Measurements from ENCODE around the gene CEACAM6. TPM values are rescaled to one million over a fixed set of nuclear protein-coding genes. Genes with fewer than 3 reads are reported as not detected.
A peak's percentile ranks its signal among the peaks of the same experiment; 100 is the strongest.
"Not testable (repeated sequence)": the region's sequence is repeated elsewhere in the genome, so short reads cannot be mapped to it uniquely, and the experiment has no call there.

Gene CEACAM6
- polyA plus RNA-seq, 1 donor, result not detected

DNA sequence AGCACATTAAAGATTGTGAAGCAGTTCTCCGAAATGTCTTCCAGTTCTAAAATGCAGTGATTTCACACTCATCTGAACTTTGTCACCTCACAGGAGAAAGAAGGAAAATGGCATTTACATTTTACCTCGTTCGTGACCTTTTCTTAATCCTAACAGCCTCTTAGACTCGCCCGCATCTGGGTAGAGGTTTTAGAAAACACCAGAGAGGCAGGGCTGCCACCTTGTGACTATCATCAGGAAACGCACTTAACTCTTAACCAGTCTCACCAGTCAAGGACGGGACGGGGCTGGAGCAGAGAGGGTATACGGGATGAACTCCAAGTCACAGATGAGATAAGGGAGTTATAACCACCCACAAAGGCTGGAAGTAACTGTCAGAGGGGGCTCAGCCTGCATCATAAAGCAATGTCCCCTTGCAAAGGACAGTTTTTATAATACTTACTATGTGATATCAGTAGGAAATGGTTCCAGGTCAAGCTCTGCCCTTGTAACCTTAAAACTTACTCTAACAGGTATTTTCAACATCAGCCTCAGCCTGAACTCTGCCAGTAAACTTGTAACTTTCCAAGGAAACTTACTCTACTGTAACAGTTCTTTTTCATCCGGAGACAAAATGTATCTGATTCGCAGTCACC lies 8.6 kb upstream of the CEACAM6 start:
- DNase-seq, result no peak

DNA sequence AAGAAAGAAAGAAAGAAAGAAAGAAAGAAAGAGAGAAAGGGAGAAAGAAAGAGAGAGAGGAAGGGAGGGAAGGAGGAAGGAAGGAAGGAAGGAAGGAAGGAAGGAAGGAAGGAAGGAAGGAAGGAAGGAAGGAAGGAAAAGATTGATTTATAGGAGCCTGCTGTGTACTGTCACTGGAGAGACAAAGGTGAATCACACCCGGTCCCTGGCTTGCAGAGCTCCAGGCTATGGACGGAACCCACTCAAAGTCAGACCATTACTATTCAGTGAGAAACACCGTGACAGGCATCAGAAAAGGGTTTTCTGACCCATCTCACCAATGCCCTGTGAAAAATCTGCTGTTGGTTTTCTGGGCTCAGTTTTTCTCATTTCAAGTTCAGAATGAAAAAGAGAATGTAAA lies 7.3 kb upstream of the CEACAM6 start:
- no peak for DNase-seq

DNA sequence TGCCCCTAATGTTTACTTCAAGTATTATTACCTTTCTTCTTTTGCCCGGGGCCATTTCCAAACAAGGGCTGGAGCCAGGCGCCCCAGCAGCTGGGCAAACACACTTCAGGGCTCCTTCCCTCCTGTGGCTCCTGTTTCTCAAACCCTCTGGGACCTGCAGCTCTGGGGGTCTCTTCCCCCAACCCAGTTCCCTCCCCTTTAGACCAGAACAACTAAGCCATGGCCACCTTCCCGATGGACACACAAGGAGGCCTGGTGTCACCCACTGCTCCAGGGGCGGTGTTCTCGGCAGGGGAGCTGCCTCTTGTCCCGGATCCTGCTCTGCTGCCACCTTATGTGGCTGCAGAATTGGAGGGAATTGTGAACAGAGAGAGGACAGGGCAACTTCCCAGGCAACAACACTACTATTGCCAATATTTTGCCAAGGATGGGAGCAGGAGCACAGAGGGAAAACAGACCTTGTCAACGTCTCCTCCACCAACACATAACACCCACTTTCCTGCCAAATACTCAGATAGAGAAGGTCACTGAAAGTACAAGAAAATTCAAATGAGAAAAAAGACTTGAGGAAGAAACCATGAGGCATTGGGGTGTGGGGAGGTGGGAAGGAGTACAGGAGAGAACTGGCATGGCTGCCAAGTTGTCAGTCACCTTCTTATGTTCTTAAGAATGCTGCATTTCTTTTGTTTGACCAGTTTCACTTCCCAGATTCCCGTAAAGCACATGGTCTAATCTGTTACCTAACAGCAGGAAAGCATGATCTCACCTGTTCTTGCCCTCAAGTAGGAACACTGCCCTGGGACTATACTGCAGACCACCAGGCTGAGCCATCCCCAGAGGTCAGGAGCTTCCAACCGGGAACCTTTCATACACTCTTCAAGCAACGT lies 4.8 kb upstream of the CEACAM6 start:
- not testable (repeated sequence) for DNase-seq

GRCh38 chr19:41753159-41753558 lies 2.2 kb upstream of the CEACAM6 start:
- DNase-seq, result no peak

- no peak for DNase-seq
These were observed 1.3 kb upstream of the CEACAM6 start for GRCh38 chr19:41753936-41754529.

GRCh38 chr19:41758846-41759245 lies 3.5 kb downstream of the CEACAM6 start:
- no peak for DNase-seq

GRCh38 chr19:41767115-41767514 lies 11.8 kb downstream of the CEACAM6 start:
- DNase-seq, result no peak

DNA sequence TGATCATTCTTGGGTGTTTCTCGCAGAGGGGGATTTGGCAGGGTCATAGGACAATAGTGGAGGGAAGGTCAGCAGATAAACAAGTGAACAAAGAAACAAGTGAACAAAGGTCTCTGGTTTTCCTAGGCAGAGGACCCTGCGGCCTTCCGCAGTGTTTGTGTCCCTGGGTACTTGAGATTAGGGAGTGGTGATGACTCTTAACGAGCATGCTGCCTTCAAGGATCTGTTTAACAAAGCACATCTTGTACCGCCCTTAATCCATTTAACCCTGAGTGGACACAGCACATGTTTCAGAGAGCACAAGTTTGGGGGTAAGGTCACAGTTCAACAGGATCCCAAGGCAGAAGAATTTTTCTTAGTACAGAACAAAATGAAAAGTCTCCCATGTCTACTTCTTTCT lies 12.8 kb downstream of the CEACAM6 start:
- not testable (repeated sequence) for DNase-seq

DNA sequence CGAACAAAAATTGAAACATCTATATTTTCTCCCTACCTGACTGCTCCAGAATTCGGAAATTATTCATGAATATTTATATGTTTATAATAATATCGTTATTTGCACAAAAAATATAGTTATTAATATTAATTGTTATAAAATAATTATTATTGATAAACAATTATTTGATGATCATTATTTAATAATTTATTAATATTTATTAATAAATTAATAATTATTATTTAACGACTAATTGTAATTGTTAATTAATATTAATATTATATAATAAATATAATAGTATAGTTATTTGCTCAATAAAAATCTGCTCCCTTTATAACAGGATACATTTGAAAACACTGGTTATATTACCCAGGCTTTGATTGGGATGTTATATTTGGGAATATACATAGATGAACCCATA lies 14.3 kb downstream of the CEACAM6 start:
- DNase-seq, result no peak

DNA sequence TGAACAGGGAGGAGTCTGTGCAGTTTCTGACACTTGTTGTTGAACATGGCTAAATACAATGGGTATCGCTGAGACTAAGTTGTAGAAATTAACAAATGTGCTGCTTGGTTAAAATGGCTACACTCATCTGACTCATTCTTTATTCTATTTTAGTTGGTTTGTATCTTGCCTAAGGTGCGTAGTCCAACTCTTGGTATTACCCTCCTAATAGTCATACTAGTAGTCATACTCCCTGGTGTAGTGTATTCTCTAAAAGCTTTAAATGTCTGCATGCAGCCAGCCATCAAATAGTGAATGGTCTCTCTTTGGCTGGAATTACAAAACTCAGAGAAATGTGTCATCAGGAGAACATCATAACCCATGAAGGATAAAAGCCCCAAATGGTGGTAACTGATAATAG lies 16.1 kb downstream of the CEACAM6 start:
- DNase-seq, result no peak

GRCh38 chr19:41774515-41774980 lies 19.2 kb downstream of the CEACAM6 start:
- DNase-seq, result no peak

DNA sequence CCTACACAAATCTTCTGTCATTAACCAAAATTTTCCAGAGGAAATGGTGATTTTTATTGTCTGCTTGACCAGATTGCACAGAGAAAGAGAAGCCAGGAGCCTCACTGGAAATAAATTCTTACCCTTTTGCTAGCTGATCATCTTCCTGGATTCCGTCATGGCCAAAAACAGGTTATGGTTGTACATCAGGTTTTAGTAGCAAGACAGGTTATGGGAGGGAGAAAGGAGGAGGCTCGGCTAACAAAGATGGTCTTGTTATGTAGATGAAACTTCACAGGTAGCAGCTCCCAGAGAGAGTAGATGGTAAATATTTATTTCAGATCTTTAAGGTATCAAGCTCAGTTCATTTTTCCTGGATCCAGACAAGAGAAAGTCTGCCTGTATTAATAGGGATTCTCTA lies 21.4 kb downstream of the CEACAM6 start:
- no peak for DNase-seq

DNA sequence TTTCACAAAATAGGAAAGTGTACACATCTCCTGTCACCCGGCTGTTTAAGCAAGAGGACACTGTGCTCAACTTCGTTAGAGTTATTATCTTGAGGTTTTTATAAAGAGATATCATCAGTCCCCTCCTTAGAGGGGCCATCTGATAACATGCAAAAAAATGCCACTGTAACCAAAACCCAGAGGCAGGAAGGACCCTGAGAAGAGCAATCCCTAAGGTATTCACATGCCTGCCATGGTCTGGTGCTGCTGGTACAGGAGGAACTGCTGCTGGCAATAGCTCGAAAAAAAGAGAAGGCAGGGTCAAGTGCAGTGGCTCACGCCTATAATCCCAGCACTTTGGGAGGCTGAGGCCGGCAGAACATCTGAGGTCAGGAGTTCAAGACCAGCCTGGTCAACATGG lies 28.3 kb downstream of the CEACAM6 start:
- no peak for DNase-seq

- DNase-seq, result no peak
These were observed 29.0 kb downstream of the CEACAM6 start for GRCh38 chr19:41784312-41784711.

DNA sequence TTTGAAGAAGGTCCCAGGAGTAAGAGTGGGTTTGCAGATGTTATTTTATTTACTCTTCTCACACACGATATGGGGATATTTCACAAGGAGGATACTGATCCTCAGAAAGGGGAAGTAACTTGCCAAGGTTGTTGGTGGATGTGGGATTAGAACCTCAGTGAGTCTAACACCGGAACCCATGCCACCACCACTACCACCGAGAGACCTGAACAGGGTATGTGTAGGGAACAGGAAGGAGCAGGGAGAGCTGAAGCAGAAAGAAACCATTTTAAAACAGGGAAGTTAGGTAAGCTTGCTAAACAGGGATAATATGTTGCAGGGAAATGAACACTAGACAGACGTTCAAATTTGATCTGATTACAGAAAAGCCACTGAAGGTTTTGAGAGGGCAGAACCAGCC lies 29.4 kb downstream of the CEACAM6 start:
- no peak for DNase-seq

DNA sequence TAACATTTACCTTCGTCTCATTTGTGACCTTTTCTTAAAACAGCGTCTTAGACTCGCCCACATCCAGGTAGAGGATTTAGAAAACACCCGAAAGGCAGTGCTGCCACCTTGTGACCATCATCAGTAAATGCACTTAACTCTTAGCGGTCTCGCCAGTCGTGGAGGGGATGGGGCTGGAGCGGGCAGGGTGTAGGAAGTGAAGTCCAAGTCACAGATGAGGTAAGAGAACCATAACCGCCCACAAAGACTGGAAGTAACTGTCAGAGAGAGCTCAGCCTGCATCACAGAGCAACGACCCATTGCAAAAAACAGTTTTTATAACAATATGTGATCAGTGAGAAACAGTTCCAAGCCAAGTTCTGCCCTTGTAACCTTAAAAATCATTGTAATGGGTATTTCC lies 30.3 kb downstream of the CEACAM6 start:
- DNase-seq, result peak; percentile 53

GRCh38 chr19:41787055-41787454 lies 31.7 kb downstream of the CEACAM6 start:
- DNase-seq, result no peak

DNA sequence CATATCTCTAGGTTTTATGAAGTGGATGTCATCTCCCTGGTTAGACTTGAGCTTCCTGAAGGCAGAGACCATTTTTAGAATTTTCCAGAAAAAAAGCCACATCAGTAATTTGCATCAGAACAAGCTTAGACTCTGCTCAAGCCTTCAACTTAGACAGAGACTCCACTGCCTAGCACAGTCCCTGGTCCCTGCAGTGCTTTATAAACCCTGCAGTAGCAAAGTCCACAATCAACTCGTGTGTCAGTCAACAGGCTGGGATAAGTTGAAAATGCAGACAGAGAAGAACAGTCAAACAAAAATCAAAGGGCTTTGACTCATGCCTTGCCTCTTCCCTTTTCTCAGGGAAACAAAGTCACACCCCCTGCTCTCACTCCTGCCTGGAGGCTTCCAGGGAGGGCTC lies 33.2 kb downstream of the CEACAM6 start:
- not testable (repeated sequence) for DNase-seq

DNA sequence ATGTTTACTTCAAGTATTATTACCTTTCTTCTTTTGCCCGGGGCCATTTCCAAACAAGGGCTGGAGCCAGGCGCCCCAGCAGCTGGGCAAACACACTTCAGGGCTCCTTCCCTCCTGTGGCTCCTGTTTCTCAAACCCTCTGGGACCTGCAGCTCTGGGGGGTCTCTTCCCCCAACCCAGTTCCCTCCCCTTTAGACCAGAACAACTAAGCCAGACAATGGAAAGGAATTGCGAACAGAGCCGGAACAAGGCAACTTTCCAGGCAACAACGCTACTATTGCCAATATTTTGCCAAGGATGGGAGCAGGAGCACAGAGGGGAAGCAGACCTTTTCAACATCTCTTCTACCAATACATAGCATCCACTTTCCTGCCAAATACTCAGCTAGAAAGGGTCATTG lies 33.7 kb downstream of the CEACAM6 start:
- not testable (repeated sequence) for DNase-seq

- DNase-seq, result peak; percentile 33
These were observed 37.4 kb downstream of the CEACAM6 start for GRCh38 chr19:41792513-41793413.

DNA sequence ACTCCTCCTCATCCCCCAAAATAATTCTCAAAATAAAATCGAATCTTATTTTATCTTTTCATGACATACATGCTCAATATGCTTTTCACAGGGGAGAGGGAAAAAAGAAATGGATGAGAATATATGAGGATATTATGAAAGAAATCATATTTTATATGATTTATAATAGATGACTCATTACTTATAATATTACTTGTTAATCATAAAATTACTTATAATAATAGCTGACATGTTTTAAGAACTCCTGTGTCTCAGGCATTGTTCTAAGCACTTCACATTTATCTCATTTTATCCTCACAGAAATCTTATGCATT lies 38.0 kb downstream of the CEACAM6 start:
- DNase-seq, result no peak

- DNase-seq, result peak; percentile 7
These were observed 39.7 kb downstream of the CEACAM6 start for GRCh38 chr19:41795031-41795461.
